Coronary artery (tissue), 2 donors: ENCODE data around the gene ANGPTL2.

ENCODE experiments used
- DNase-seq: peaks from one replicate; pipeline ENCODE4 v3.0.0-alpha.2; 2017; ENCODE audit warnings: low spot score
- H3K27ac ChIP-seq, 2 donors: fragments of 200-600 bp; sonication (generic); one replicate each; pipeline ENCODE4 v1.5.1; 2016 to 2019
- H3K4me3 ChIP-seq: fragments of 200-600 bp; sonication (generic); 2 replicates; pipeline ENCODE4 v1.5.1; 2016; ENCODE audit warnings: mild to moderate bottlenecking, moderate library complexity
- CTCF ChIP-seq: fragments of 200-600 bp; sonication (generic); IDR thresholded peaks from one replicate; pipeline ENCODE4 v1.5.1; 2019; ENCODE audit warnings: antibody characterized with exemption

Gene ANGPTL2

GRCh38 chr9:127123064-127123890 is 842 bp upstream of the ANGPTL2 start:
- DNase-seq: no peak
- H3K4me3 ChIP-seq: peak overlapping the region; percentile 81
- peak overlapping the region; percentile 92 to 96 for H3K27ac ChIP-seq
- no peak for TF ChIP-seq CTCF

GRCh38 chr9:127121628-127122175 is 733 bp downstream of the ANGPTL2 start:
- peak overlapping the region; percentile 92 to 96 for H3K27ac ChIP-seq
- TF ChIP-seq CTCF: no peak
- peak; percentile 75 for DNase-seq

GRCh38 chr9:127119320-127119709 is 3.1 kb downstream of the ANGPTL2 start:
- no peak overlapping the region for H3K4me3 ChIP-seq

More at GRCh38 chr9:127121628-127122175, 733 bp downstream of the ANGPTL2 start:
- peak overlapping the region; percentile 81 for H3K4me3 ChIP-seq

GRCh38 chr9:127118597-127119319 is 3.7 kb downstream of the ANGPTL2 start:
- no peak for TF ChIP-seq CTCF
- no peak for DNase-seq
- no peak overlapping the region for H3K4me3 ChIP-seq
- no peak overlapping the region for H3K27ac ChIP-seq

More at GRCh38 chr9:127119320-127119709, 3.1 kb downstream of the ANGPTL2 start:
- no peak for DNase-seq
- H3K27ac ChIP-seq: no peak overlapping the region
- no peak for TF ChIP-seq CTCF

GRCh38 chr9:127117801-127118200 is 4.6 kb downstream of the ANGPTL2 start:
- Histone ChIP-seq H3K4me3 (no peak overlapping the region), H3K27ac (no peak overlapping the region)
- no peak for DNase-seq
- no peak for TF ChIP-seq CTCF

GRCh38 chr9:127116957-127117356 is 5.5 kb downstream of the ANGPTL2 start:
- no peak for TF ChIP-seq CTCF
- Histone ChIP-seq H3K27ac (no peak overlapping the region), H3K4me3 (no peak overlapping the region)
- DNase-seq: no peak
